Measurements from ENCODE around the gene UNC79. TPM values are rescaled to one million over a fixed set of nuclear protein-coding genes. Genes with fewer than 3 reads are reported as not detected.

UNC79 gene
- polyA plus RNA-seq, 3 donors, result 0.01 to 0.02 TPM; not detected in 1

GRCh38 chr14:93619176-93619793, 188.5 kb downstream of the UNC79 start:
- 21% methylated on average over 2 of the region's 7 CpGs for WGBS (ENCODE audit: insufficient coverage)
- H3K4me1 ChIP-seq (ENCODE audit: control insufficient read depth in 1 of 2, insufficient read depth in 2 of 2, low read length in 2 of 2), result no peaks in the 10 kb centered on the region
- H3K9me3 ChIP-seq (replicated peaks in 1 of 2; ENCODE audit: control insufficient read depth in 1 of 2, insufficient read depth in 1 of 2, low read length in 2 of 2), result no peaks in the 10 kb centered on the region
- peak; percentile 68 for TF ChIP-seq CTCF (IDR thresholded peaks at IDR 0.05)
- Mint-ChIP-seq H3K4me1 (no peaks in the 10 kb centered on the region), H3K27me3 (ENCODE audit: low read depth in 3 of 3) (peaks cover 0 to 7% (median 7%) of the 10 kb centered on the region in 3 donors), H3K36me3 (no peaks in the 10 kb centered on the region), H3K27ac (no peak overlapping the region), H3K4me3 (no peak overlapping the region), H3K9me3 (no peaks in the 10 kb centered on the region)
- intact Hi-C loops (cut with micrococcal nuclease), result no loop called here
- DNase-seq, result peak; percentile 6 to 28 (median 20)
- no peak overlapping the region for H3K4me2 ChIP-seq (replicated peaks; ENCODE audit: extremely low read depth, low read length, poor library complexity, severe bottlenecking)
- no peak overlapping the region for H3K4me3 ChIP-seq (replicated peaks in 1 of 3; ENCODE audit: low read depth in 2 of 3, low read length in 3 of 3)
- no peaks in the 10 kb centered on the region for H3K27me3 ChIP-seq (ENCODE audit: control insufficient read depth in 2 of 2, insufficient read depth in 2 of 2, low read length in 2 of 2)
- no peak overlapping the region for H3K27ac ChIP-seq (ENCODE audit: low read depth in 1 of 2, low read length in 2 of 2)
- no peak overlapping the region for H2AFZ ChIP-seq (ENCODE audit: insufficient read depth, low read depth, low read length, poor library complexity, severe bottlenecking)
- H3K79me2 ChIP-seq (ENCODE audit: insufficient read depth, low read length), result no peaks in the 10 kb centered on the region
- no peaks in the 10 kb centered on the region for H4K20me1 ChIP-seq (ENCODE audit: insufficient read depth, low read length)
- H3K9ac ChIP-seq (ENCODE audit: insufficient read depth, low read length, poor library complexity, severe bottlenecking), result no peak overlapping the region
- no peaks in the 10 kb centered on the region for H3K36me3 ChIP-seq (replicated peaks in 1 of 2; ENCODE audit: control insufficient read depth in 1 of 2, insufficient read depth in 2 of 2, low read length in 2 of 2)

DNA sequence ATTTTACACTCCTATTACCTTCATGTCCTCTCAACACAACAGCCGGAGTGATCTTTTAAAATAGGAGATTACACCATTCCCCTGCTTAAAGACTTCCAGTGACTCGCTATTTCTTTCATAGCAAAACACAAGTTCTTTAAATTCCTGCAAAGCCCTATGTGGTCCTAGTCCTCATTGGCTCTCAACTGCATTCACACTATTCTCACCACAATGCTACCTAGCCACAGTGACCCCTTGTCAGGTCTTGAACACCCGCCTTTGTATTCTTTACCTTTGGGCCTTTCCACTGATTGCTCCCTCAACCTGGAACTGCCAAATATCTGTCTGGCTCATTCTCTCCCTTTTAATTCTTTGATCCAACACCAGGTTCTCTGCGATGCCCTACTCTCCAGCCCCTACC, 197.3 kb downstream of the UNC79 start:
- H3K27me3 Mint-ChIP-seq (ENCODE audit: low read depth in 3 of 3), result peaks cover 11 to 30% (median 30%) of the 10 kb centered on the region in 3 donors
- no peaks in the 10 kb centered on the region for H3K36me3 ChIP-seq (replicated peaks in 1 of 2; ENCODE audit: control insufficient read depth in 1 of 2, insufficient read depth in 2 of 2, low read length in 2 of 2)
- no peaks in the 10 kb centered on the region for H3K4me1 Mint-ChIP-seq
- peaks cover 0 to 3% (median 0%) of the 10 kb centered on the region in 7 donors for H3K9me3 Mint-ChIP-seq
- no peak for DNase-seq
- H3K27ac ChIP-seq (ENCODE audit: low read depth in 1 of 2, low read length in 2 of 2), result no peak overlapping the region
- H2AFZ ChIP-seq (ENCODE audit: insufficient read depth, low read depth, low read length, poor library complexity, severe bottlenecking), result no peak overlapping the region
- H3K4me1 ChIP-seq (ENCODE audit: control insufficient read depth in 1 of 2, insufficient read depth in 2 of 2, low read length in 2 of 2), result no peaks in the 10 kb centered on the region
- no peak overlapping the region for H3K4me2 ChIP-seq (replicated peaks; ENCODE audit: extremely low read depth, low read length, poor library complexity, severe bottlenecking)
- H3K27ac Mint-ChIP-seq, result no peak overlapping the region
- H4K20me1 ChIP-seq (ENCODE audit: insufficient read depth, low read length), result no peaks in the 10 kb centered on the region
- TF ChIP-seq CTCF (IDR thresholded peaks at IDR 0.05), result no peak
- H3K9me3 ChIP-seq (replicated peaks in 1 of 2; ENCODE audit: control insufficient read depth in 1 of 2, insufficient read depth in 1 of 2, low read length in 2 of 2), result no peaks in the 10 kb centered on the region
- H3K9ac ChIP-seq (ENCODE audit: insufficient read depth, low read length, poor library complexity, severe bottlenecking), result no peak overlapping the region
- H3K27me3 ChIP-seq (ENCODE audit: control insufficient read depth in 2 of 2, insufficient read depth in 2 of 2, low read length in 2 of 2), result peaks cover 0 to 8% of the 10 kb centered on the region in 2 donors
- no peaks in the 10 kb centered on the region for H3K79me2 ChIP-seq (ENCODE audit: insufficient read depth, low read length)
- intact Hi-C loops (cut with micrococcal nuclease), result no loop called here
- 92% methylated on average over 3 of the region's 4 CpGs for WGBS (ENCODE audit: insufficient coverage)
- H3K36me3 Mint-ChIP-seq, result no peaks in the 10 kb centered on the region
- H3K4me3 ChIP-seq (replicated peaks in 1 of 3; ENCODE audit: low read depth in 2 of 3, low read length in 3 of 3), result no peak overlapping the region
- no peak overlapping the region for H3K4me3 Mint-ChIP-seq

Measured in CD14-positive monocyte (primary cell).